ENCODE measurements around the gene USF3.

Gene USF3

DNA sequence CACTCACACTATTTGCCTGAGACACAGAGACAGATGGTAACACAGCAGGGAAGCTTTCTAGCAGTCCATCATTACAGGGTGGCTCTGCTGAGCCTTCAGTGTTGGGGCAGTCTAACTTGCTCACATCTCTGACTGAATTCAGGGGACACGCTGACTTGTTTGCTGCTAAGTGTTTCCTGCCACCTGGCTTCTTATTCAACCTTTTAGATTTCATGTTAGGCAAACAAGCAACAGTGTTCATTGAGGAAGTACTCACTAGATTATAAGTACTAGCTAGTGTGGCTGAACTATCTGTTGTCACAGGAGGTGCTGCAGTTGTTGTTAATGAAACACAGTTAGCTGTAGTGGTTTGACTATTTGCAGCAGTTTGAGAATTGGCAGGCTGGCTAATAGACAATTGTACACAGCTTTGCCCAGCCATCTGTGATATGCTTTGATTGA, 37.3 kb downstream of the USF3 start:
- TF ChIP-seq, protein P1, sequence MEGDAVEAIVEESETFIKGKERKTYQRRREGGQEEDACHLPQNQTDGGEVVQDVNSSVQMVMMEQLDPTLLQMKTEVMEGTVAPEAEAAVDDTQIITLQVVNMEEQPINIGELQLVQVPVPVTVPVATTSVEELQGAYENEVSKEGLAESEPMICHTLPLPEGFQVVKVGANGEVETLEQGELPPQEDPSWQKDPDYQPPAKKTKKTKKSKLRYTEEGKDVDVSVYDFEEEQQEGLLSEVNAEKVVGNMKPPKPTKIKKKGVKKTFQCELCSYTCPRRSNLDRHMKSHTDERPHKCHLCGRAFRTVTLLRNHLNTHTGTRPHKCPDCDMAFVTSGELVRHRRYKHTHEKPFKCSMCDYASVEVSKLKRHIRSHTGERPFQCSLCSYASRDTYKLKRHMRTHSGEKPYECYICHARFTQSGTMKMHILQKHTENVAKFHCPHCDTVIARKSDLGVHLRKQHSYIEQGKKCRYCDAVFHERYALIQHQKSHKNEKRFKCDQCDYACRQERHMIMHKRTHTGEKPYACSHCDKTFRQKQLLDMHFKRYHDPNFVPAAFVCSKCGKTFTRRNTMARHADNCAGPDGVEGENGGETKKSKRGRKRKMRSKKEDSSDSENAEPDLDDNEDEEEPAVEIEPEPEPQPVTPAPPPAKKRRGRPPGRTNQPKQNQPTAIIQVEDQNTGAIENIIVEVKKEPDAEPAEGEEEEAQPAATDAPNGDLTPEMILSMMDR (conservative IDR thresholded peaks at IDR 0.05; ENCODE audit: low read depth, low read length): no peak
- no peak overlapping the region for H3K4me2 ChIP-seq

DNA sequence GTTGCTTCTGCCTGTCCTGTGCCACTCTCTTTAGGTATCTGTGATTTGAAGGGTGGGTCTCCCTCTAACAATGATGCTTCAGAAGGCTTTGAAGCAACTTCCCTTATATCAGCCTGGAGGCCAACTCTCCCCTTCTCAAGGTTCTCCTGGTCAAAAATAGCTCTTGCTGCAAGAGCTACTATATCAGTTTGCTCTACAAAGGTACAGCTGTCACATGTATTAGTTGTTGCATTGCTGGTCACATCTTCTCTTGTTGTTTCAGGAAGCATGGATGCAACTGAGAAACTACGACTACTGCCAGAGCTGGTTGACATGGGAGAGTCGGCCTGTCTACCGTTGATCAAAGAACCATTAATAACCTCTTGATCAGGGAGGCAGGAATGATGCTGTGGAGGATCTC, 38.3 kb downstream of the USF3 start:
- H3K4me1 ChIP-seq (ENCODE audit: low read depth, poor library complexity, severe bottlenecking): no peaks in the 10 kb centered on the region
- no peak overlapping the region for H3K4me3 ChIP-seq (IDR thresholded peaks at IDR 0.05; ENCODE audit: insufficient read depth, low read depth, low read length)
- TF ChIP-seq, protein P1 (conservative IDR thresholded peaks at IDR 0.05; ENCODE audit: low read depth, low read length): no peak
- no peaks in the 10 kb centered on the region for H3K79me2 ChIP-seq (ENCODE audit: insufficient read depth, low read depth)
- no peak overlapping the region for H3K27ac ChIP-seq
- no peak overlapping the region for H3K4me2 ChIP-seq
- H2AFZ ChIP-seq (ENCODE audit: low read depth): no peak overlapping the region
- no peaks in the 10 kb centered on the region for H3K36me3 ChIP-seq (ENCODE audit: insufficient read depth)
- H3K27me3 ChIP-seq (ENCODE audit: insufficient read depth, low read depth): no peaks in the 10 kb centered on the region
- no peak overlapping the region for H3K9ac ChIP-seq
- no peaks in the 10 kb centered on the region for H4K20me1 ChIP-seq (ENCODE audit: insufficient read depth)

More for the DNA sequence above, 37.3 kb downstream of the USF3 start:
- Histone ChIP-seq H3K79me2 (ENCODE audit: insufficient read depth, low read depth) (no peaks in the 10 kb centered on the region), H3K27me3 (ENCODE audit: insufficient read depth, low read depth) (no peaks in the 10 kb centered on the region), H3K27ac (no peak overlapping the region), H3K36me3 (ENCODE audit: insufficient read depth) (no peaks in the 10 kb centered on the region), H3K9ac (no peak overlapping the region), H3K4me3 (IDR thresholded peaks at IDR 0.05; ENCODE audit: insufficient read depth, low read depth, low read length) (no peak overlapping the region), H4K20me1 (ENCODE audit: insufficient read depth) (no peaks in the 10 kb centered on the region), H2AFZ (ENCODE audit: low read depth) (no peak overlapping the region), H3K4me1 (ENCODE audit: low read depth, poor library complexity, severe bottlenecking) (no peaks in the 10 kb centered on the region)

DNA sequence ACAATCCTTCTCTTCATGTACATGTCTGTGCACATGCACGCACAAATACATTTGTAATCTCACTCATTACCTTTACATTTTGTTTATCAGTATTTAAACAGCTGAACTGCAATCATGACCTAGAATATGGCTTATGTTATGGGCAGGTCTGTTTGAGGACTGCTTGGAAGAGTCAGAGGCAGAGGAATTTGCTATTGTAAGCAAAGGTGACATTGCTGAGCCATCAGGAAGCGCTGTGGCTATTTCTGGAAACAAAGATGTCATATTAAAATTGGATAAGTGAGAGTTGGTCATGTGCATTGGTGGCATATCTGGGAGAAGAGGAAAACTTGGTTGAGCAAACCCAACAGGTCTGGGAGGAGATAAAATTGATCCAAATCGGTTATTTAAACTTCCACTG, 41.6 kb downstream of the USF3 start:
- H3K4me1 ChIP-seq (ENCODE audit: low read depth, poor library complexity, severe bottlenecking): no peaks in the 10 kb centered on the region
- no peaks in the 10 kb centered on the region for H3K79me2 ChIP-seq (ENCODE audit: insufficient read depth, low read depth)
- no peak overlapping the region for H3K27ac ChIP-seq
- TF ChIP-seq, protein P1 (conservative IDR thresholded peaks at IDR 0.05; ENCODE audit: low read depth, low read length): no peak
- H3K4me2 ChIP-seq: no peak overlapping the region
- H3K27me3 ChIP-seq (ENCODE audit: insufficient read depth, low read depth): no peaks in the 10 kb centered on the region
- H3K4me3 ChIP-seq (IDR thresholded peaks at IDR 0.05; ENCODE audit: insufficient read depth, low read depth, low read length): no peak overlapping the region
- no peaks in the 10 kb centered on the region for H4K20me1 ChIP-seq (ENCODE audit: insufficient read depth)
- no peaks in the 10 kb centered on the region for H3K36me3 ChIP-seq (ENCODE audit: insufficient read depth)
- H2AFZ ChIP-seq (ENCODE audit: low read depth): no peak overlapping the region
- H3K9ac ChIP-seq: no peak overlapping the region

DNA sequence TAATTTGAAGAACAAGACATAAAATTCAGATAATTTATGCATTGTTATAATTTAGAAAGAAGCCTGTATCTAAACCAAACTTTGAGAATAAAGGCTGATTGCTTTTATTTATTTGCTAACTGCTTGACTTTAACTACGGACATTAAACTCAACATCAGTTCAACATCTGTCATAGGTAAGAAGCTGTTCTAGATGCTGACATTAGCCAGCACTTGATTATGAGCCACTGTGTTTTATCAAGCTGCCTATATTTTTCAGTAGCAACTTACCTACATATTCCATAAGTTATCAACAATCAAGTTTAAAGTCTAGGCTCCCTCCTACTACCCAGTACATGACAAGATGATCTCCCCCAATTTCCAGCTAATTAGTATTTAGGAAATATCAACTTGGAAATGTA, 42.1 kb downstream of the USF3 start:
- H3K9ac ChIP-seq: no peak overlapping the region
- no peaks in the 10 kb centered on the region for H3K36me3 ChIP-seq (ENCODE audit: insufficient read depth)
- no peak overlapping the region for H3K4me3 ChIP-seq (IDR thresholded peaks at IDR 0.05; ENCODE audit: insufficient read depth, low read depth, low read length)

More for the DNA sequence above, 42.1 kb downstream of the USF3 start:
- no peaks in the 10 kb centered on the region for H3K27me3 ChIP-seq (ENCODE audit: insufficient read depth, low read depth)
- H2AFZ ChIP-seq (ENCODE audit: low read depth): no peak overlapping the region
- H3K79me2 ChIP-seq (ENCODE audit: insufficient read depth, low read depth): no peaks in the 10 kb centered on the region
- H4K20me1 ChIP-seq (ENCODE audit: insufficient read depth): no peaks in the 10 kb centered on the region
- H3K4me2 ChIP-seq: no peak overlapping the region
- no peaks in the 10 kb centered on the region for H3K4me1 ChIP-seq (ENCODE audit: low read depth, poor library complexity, severe bottlenecking)
- H3K27ac ChIP-seq: no peak overlapping the region
- TF ChIP-seq, protein P1 (conservative IDR thresholded peaks at IDR 0.05; ENCODE audit: low read depth, low read length): no peak

Data from KMS-11 (cell line).